Activated naive CD8-positive, alpha-beta T cell treated with anti-CD3 and anti-CD28 coated beads, Interleukin-2, amount 10 ng/mL, durations not matched to agents 7 days and 5 days (primary cell): ENCODE data around the gene SDF4. TPM values are rescaled to one million over a fixed set of nuclear protein-coding genes. Genes with fewer than 3 reads are reported as not detected.

Experiments
- ATAC-seq: fragments of 150-1000 bp; cut with Tn5 transposase; one replicate; pipeline ENCODE4 v1.10.0; 2021; ENCODE audit warnings: low read depth, moderate library complexity
- POLR2A ChIA-PET: fragments of 350-600 bp; sonication (Branson Sonifier 250); formaldehyde crosslinking; loops from one replicate; lab custom pipeline; 2021; ENCODE audit warnings: antibody characterized with exemption; lab: Charles Lee
- DNase-seq: peaks from one replicate; pipeline ENCODE4 v3.0.0; 2021
- H3K27ac Mint-ChIP-seq: one replicate; pipeline ENCODE4 v1.8.0; 2022; ENCODE audit warnings: mild to moderate bottlenecking, mixed read lengths
- H3K27me3 Mint-ChIP-seq: one replicate; pipeline ENCODE4 v1.8.0; 2022; ENCODE audit warnings: mild to moderate bottlenecking, moderate library complexity, mixed read lengths
- H3K36me3 Mint-ChIP-seq: one replicate; pipeline ENCODE4 v1.8.0; 2021; ENCODE audit warnings: mild to moderate bottlenecking, mixed read lengths
- H3K4me1 Mint-ChIP-seq: one replicate; pipeline ENCODE4 v1.8.0; 2021; ENCODE audit warnings: mixed read lengths
- H3K4me3 Mint-ChIP-seq: one replicate; pipeline ENCODE4 v1.8.0; 2022; ENCODE audit warnings: mild to moderate bottlenecking, moderate library complexity, mixed read lengths
- H3K9me3 Mint-ChIP-seq: one replicate; pipeline ENCODE4 v1.8.0; 2021; ENCODE audit warnings: mixed read lengths
- total RNA-seq, 2 experiments: library from RNA; stranded (reverse); gene quantifications; one replicate each; pipeline ENCODE4 v1.2.3, GENCODE V29; 2021

The SDF4 gene
- total RNA-seq, 2 experiments from 2014 or later, result 99.1 to 103 TPM

DNA sequence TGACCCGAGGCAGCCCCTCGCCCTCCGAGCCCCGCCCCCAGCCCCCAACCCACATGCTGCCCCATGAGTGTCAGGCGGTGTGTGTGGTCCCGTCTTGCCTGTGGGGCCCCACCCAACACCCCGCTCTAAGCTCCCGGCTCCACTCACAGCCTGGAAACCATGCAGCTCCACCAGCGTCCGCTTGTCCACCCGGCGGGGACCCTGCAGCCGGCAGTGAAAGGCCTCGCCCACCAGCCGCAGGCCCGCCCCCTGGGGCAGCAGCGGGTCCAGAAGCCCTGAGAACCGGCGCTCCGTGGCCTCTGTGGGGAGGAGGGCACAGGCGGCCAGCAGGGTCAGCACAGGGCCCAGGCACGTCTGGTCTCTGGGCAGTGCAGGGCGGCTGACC, 12.0 kb upstream of the SDF4 start:
- ATAC-seq (no peak), DNase-seq (no peak)
- Mint-ChIP-seq H3K4me3 (no peak overlapping the region), H3K9me3 (no peaks in the 10 kb centered on the region), H3K36me3 (no peaks in the 10 kb centered on the region), H3K27me3 (peaks cover 2% of the 10 kb centered on the region), H3K4me1 (no peaks in the 10 kb centered on the region), H3K27ac (no peak overlapping the region)
- POLR2A ChIA-PET, result no interaction called here

DNA sequence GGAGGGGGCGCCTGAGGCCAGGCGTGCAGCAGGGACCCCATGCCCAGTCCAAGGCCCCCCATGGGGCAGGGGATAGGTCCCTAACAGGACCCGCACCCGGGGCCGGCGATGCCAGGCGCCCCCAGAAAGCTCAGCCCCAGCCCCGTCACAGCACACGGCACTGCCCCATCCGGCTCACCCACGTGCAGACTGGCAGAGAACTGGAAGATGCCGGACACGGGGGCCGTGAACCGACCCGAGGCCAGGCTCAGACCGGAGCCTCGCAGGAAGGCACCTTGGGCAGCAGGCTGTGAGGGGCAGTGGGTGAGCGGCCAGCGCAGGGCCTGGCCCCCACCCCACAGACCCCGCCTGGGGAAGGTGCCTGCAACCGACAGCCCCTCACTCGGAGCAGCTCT, 11.5 kb upstream of the SDF4 start:
- no peak for ATAC-seq
- H3K27ac Mint-ChIP-seq, result no peak overlapping the region

GRCh38 chr1:1242461-1243265, 10.9 kb upstream of the SDF4 start:
- no peaks in the 10 kb centered on the region for H3K36me3 Mint-ChIP-seq
- POLR2A ChIA-PET, result interaction anchor here (0.6 to 1.1 kb wide), 2 partner anchors 11 to 19 kb away, joined by 3 to 4 read pairs; partner anchors contain the start of genes B3GALT6 and SDF4
- DNase-seq (no peak), ATAC-seq (no peak)
- H3K27me3 Mint-ChIP-seq, result peaks cover 2% of the 10 kb centered on the region
- H3K9me3 Mint-ChIP-seq, result no peaks in the 10 kb centered on the region
- H3K27ac Mint-ChIP-seq, result no peak overlapping the region
- no peak overlapping the region for H3K4me3 Mint-ChIP-seq
- no peaks in the 10 kb centered on the region for H3K4me1 Mint-ChIP-seq

More for the DNA sequence above, 11.5 kb upstream of the SDF4 start:
- no peak overlapping the region for H3K4me3 Mint-ChIP-seq
- H3K9me3 Mint-ChIP-seq, result no peaks in the 10 kb centered on the region
- POLR2A ChIA-PET, result interaction anchor here (0.6 to 1.1 kb wide), 2 partner anchors 11 to 18 kb away, joined by 3 to 4 read pairs; partner anchors contain the start of genes B3GALT6 and SDF4
- H3K36me3 Mint-ChIP-seq, result no peaks in the 10 kb centered on the region
- DNase-seq, result no peak
- H3K4me1 Mint-ChIP-seq, result no peaks in the 10 kb centered on the region
- peaks cover 2% of the 10 kb centered on the region for H3K27me3 Mint-ChIP-seq

DNA sequence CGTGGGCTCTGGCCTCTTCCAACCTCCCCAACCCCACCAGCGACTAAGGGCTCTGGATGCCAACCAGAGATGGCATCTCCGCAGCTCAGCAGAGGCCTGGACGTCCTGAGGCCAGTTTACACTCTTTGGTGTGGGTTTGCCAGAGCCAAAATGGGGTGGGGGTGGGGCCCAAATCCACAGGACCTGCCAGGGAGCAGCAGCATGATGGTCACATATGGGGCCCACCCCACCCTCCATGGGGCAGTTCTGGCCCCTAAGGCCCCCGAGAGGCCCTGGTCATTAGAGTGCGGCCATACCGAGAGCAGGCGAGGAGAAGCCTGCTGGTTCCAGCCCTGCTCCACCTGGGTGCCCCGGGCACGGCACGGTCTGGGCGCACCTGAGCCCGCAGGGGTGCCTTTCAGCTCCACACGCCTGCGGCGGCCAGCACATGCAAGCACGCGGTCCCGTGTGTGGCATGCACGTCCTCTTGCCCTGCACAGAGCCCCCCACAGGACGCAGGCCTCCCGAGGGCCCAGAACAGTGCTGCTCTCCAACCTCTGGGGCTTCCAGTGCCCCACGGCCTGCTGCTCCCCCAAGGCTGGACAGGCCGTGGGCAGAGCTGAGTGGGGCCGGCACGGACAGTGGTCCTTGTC, 9.9 kb upstream of the SDF4 start:
- Mint-ChIP-seq H3K27me3 (peaks cover 2% of the 10 kb centered on the region), H3K9me3 (no peaks in the 10 kb centered on the region), H3K4me1 (no peaks in the 10 kb centered on the region), H3K27ac (no peak overlapping the region), H3K4me3 (no peak overlapping the region), H3K36me3 (no peaks in the 10 kb centered on the region)
- DNase-seq, result no peak
- ATAC-seq, result no peak
- POLR2A ChIA-PET, result no interaction called here

DNA sequence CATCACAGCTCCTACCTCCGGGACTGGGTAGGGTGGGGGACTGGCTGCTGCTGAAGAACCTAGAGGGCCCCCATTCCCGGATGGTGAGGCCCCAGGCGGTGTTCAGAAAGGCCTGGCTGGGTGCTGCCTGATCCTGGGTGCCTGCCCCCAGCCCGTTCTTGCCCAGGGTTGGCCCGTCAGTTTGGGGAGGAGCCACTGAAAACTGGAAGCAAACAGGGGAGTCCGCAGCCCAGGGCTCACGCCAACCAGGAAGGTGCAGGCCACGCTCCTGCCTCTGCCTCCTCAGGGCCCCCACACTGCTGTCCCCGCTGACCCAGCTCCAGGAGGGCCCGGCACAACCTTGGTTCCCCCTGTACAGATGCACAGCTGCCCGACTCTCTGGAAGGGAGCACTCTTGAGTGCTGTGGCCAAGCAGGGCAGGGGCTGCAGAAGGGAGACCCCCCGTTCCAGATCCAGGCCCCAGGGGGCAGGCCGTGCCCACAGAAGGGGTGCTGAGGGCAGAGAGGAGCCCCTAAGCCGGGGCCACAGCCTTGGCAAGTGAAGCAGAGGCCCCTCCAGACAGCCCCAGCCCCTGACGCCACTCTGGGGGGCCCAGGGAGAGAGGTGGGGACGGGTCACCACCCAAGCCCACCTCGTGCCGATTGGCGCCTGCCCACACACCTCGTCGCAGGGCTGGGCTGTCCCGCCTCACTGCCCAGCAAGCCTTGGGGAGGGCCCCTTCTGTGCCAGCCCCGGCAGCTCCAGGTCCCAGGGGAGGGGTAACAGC, 9.2 kb upstream of the SDF4 start:
- Mint-ChIP-seq H3K4me3 (no peak overlapping the region), H3K27ac (no peak overlapping the region), H3K4me1 (no peaks in the 10 kb centered on the region), H3K9me3 (no peaks in the 10 kb centered on the region), H3K36me3 (no peaks in the 10 kb centered on the region), H3K27me3 (peaks cover 2% of the 10 kb centered on the region)
- no peak for DNase-seq
- POLR2A ChIA-PET, result no interaction called here
- ATAC-seq, result no peak

- POLR2A ChIA-PET, result no interaction called here
- Mint-ChIP-seq H3K4me1 (no peaks in the 10 kb centered on the region), H3K36me3 (no peaks in the 10 kb centered on the region), H3K27ac (no peak overlapping the region), H3K9me3 (no peaks in the 10 kb centered on the region), H3K4me3 (no peak overlapping the region), H3K27me3 (no peaks in the 10 kb centered on the region)
- ATAC-seq, result no peak
- no peak for DNase-seq
Measured at GRCh38 chr1:1240348-1240732, 8.5 kb upstream of the SDF4 start.

GRCh38 chr1:1239614-1240347, 8.0 kb upstream of the SDF4 start:
- H3K27me3 Mint-ChIP-seq, result no peaks in the 10 kb centered on the region
- POLR2A ChIA-PET, result no interaction called here
- ATAC-seq (no peak), DNase-seq (no peak)
- no peak overlapping the region for H3K4me3 Mint-ChIP-seq
- H3K4me1 Mint-ChIP-seq, result no peaks in the 10 kb centered on the region
- H3K9me3 Mint-ChIP-seq, result no peaks in the 10 kb centered on the region
- no peak overlapping the region for H3K27ac Mint-ChIP-seq
- H3K36me3 Mint-ChIP-seq, result no peaks in the 10 kb centered on the region

GRCh38 chr1:1239227-1239613, 7.4 kb upstream of the SDF4 start:
- no peak overlapping the region for H3K4me3 Mint-ChIP-seq
- DNase-seq (no peak), ATAC-seq (no peak)
- H3K27ac Mint-ChIP-seq, result no peak overlapping the region
- POLR2A ChIA-PET, result no interaction called here
- no peaks in the 10 kb centered on the region for H3K9me3 Mint-ChIP-seq
- H3K36me3 Mint-ChIP-seq, result no peaks in the 10 kb centered on the region
- H3K4me1 Mint-ChIP-seq, result peaks cover 2% of the 10 kb centered on the region
- H3K27me3 Mint-ChIP-seq, result no peaks in the 10 kb centered on the region

DNA sequence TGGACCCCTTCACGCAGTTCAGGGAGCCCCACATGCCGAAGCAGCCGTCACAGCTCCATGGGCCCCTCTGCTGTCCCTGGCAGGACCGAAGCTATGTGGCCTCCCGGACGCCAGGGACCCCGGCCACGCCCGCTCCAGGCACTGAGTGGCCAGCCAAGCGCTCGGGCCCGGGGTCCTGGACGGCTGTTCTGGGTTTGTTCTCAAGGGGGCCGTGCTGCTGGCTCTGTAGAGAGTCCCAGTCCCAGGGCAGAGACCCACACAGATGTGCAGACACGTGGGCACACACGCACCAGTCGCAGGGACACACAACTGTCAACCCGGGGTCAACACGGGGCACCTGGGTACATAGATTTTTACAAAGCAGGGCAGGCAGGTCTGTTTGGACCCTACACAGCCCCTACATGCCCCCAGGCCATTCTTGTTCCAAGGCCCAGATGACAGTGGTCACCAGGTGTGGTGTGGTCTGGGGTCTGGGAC, 6.9 kb upstream of the SDF4 start:
- DNase-seq (no peak), ATAC-seq (no peak)
- peaks cover 2% of the 10 kb centered on the region for H3K36me3 Mint-ChIP-seq
- no peak overlapping the region for H3K27ac Mint-ChIP-seq
- H3K4me3 Mint-ChIP-seq, result no peak overlapping the region
- POLR2A ChIA-PET, result interaction anchor here (0.9 kb wide), 1 partner anchor 18 kb away, joined by 3 read pairs; no protein-coding TSS in a partner anchor
- H3K9me3 Mint-ChIP-seq, result no peaks in the 10 kb centered on the region
- H3K27me3 Mint-ChIP-seq, result no peaks in the 10 kb centered on the region
- H3K4me1 Mint-ChIP-seq, result peaks cover 7% of the 10 kb centered on the region

DNA sequence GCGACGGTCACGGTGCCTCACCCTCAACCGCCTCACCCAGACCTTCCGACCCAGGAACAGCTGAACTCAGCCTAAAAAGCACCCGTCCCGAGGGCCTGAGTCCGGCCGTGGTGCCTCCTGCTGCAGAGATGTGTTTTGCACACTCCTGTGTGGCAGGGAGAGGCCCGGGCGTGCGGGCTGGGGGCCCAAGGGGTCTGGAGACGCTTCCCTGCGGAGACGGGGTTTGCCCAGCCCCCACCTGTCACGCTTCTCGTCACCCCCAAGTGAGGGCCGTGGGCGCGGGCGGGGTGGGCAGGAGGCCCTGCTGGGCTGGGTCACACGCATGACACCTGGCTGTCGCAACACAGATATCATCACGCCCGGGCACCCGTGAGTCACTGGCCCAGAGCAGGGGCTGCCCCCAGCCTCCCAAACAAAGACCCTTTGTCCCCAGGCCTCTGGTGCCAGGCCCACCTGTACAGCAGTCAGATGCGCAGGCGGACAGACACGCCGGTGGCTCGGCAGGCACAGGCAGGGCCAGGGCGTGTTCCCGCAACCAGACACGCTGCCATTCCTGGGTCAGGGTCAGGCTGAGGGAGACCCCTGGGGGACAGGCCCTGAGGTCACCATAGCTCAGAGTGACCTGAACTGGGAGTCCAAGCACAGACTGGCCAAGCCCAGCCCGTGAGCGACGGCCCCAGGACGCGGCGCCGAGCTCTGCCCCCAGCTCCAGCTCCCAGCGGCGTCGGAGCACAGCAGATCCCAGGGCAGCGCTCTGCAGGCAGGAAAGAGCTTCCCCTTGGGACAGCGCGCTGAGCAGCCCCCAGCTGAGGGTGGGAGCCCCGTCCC, 6.3 kb upstream of the SDF4 start:
- H3K27me3 Mint-ChIP-seq, result no peaks in the 10 kb centered on the region
- H3K27ac Mint-ChIP-seq, result no peak overlapping the region
- H3K4me3 Mint-ChIP-seq, result no peak overlapping the region
- DNase-seq, result no peak
- peaks cover 11% of the 10 kb centered on the region for H3K4me1 Mint-ChIP-seq
- peaks cover 2% of the 10 kb centered on the region for H3K36me3 Mint-ChIP-seq
- POLR2A ChIA-PET, result interaction anchor here (0.9 kb wide), 1 partner anchor 18 kb away, joined by 3 read pairs; no protein-coding TSS in a partner anchor
- H3K9me3 Mint-ChIP-seq, result no peaks in the 10 kb centered on the region
- no peak for ATAC-seq

DNA sequence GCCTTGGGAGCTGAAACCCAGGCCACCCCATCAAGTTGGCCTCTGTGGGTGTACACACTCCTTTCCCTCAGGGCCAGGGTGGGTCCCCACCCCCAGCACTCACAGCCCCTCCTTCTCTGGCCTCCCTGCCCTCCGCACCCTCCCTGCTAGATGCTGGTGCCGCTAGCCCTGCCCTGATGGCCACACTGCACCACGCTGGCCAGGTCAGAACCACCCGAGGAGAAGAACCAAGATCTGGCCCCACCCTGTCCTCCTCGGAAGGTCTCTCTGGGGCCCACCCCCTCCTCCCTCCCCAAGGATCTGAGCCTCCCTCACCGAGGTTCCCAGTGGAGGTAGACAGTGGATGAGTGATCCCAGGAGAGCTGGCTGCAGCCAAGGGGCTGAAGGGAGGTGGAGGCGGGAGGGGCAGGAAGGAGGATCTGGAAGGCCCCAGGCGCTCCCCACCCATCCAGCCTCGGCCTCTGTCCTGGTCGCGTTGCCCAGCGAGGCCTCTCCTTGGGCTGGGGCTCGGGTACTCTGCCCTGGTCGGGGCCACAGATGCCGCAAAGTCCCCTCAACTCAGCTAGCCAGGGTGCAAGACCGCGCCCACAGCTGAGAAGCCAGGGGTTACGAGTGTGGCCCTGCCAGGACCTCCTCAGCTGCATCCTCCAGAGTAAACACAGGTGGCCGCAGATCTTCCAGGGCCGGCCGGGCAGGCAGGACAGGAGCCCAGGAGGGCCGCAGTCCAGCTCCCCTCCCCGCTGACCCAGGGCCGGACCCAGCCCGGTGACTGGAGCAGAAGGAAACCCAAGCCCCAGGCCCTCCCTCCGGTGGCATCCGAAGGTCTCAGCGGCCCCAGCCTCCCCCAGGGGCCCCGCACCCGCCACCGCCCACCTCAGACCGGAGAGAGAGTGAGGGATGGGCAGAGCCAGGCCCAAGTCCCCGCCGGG, 5.4 kb upstream of the SDF4 start:
- Mint-ChIP-seq H3K9me3 (no peaks in the 10 kb centered on the region), H3K27me3 (no peaks in the 10 kb centered on the region), H3K4me1 (peaks cover 11% of the 10 kb centered on the region), H3K4me3 (no peak overlapping the region), H3K27ac (no peak overlapping the region), H3K36me3 (peaks cover 2% of the 10 kb centered on the region)
- DNase-seq, result no peak
- ATAC-seq, result no peak
- POLR2A ChIA-PET, result interaction anchor here (0.5 to 0.9 kb wide), 2 partner anchors 17 to 188 kb away, joined by 3 read pairs; no protein-coding TSS in a partner anchor
